Neutrophil (primary cell): ENCODE measurements around the gene BAZ2B.
A peak's percentile ranks its signal among the peaks of the same experiment; 100 is the strongest.

Experiments
- H3K27ac ChIP-seq: fragments of 200-600 bp; sonication (generic); 2 replicates; pipeline ENCODE4 v1.5.1; 2016; ENCODE audit warnings: mild to moderate bottlenecking, moderate library complexity
- H3K27me3 ChIP-seq: fragments of 200-600 bp; sonication (generic); 2 replicates; pipeline ENCODE4 v1.6.0; 2016; ENCODE audit warnings: mild to moderate bottlenecking
- H3K36me3 ChIP-seq: fragments of 200-600 bp; sonication (generic); 2 replicates; pipeline ENCODE4 v1.5.1; 2017
- H3K4me1 ChIP-seq, 2 experiments: fragments of 200-600 bp in 1 of 2; sonication (generic) in 1 of 2; 1 replicate in 1 of 2; 2 replicates in 1 of 2; pipeline versions ENCODE4 v1.5.1 to v1.6.1; 2013 to 2016; ENCODE audit warnings: low read depth in 1 of 2, low read length in 1 of 2, mild to moderate bottlenecking in 1 of 2, moderate library complexity in 1 of 2; ENCODE audit not compliant: control insufficient read depth in 1 of 2, insufficient read depth in 1 of 2
- H3K4me3 ChIP-seq, 2 experiments: fragments of 200-600 bp in 1 of 2; sonication (generic) in 1 of 2; 1 replicate in 1 of 2; 2 replicates in 1 of 2; pipeline ENCODE4 v1.5.1; 2013 to 2016; ENCODE audit warnings: low read depth in 1 of 2, low read length in 1 of 2, mild to moderate bottlenecking in 1 of 2, moderate library complexity in 1 of 2
- H3K9me3 ChIP-seq: fragments of 200-600 bp; sonication (generic); 2 replicates; pipeline ENCODE4 v1.5.1; 2016
- CTCF ChIP-seq: fragments of 200-600 bp; sonication (generic); IDR thresholded peaks from 2 replicates; pipeline ENCODE4 v1.5.1; 2016; ENCODE audit warnings: antibody characterized with exemption

Gene BAZ2B

GRCh38 chr2:159287733-159288132 lies 328.6 kb downstream of the BAZ2B start:
- H3K27me3 ChIP-seq, result no peaks in the 10 kb centered on the region
- H3K4me1 ChIP-seq, result peaks cover 24 to 25% of the 10 kb centered on the region in 2 experiments
- no peak overlapping the region for H3K27ac ChIP-seq
- TF ChIP-seq CTCF, result no peak
- H3K4me3 ChIP-seq, result peak overlapping the region in 1 of 2 experiments; percentile 69
- H3K36me3 ChIP-seq, result no peaks in the 10 kb centered on the region
- H3K9me3 ChIP-seq, result no peaks in the 10 kb centered on the region

GRCh38 chr2:159286709-159287441 lies 329.5 kb downstream of the BAZ2B start:
- H3K36me3 ChIP-seq, result no peaks in the 10 kb centered on the region
- H3K4me1 ChIP-seq, result peaks cover 24 to 25% of the 10 kb centered on the region in 2 experiments
- no peaks in the 10 kb centered on the region for H3K27me3 ChIP-seq
- TF ChIP-seq CTCF, result no peak
- H3K27ac ChIP-seq, result peak overlapping the region; percentile 82
- H3K4me3 ChIP-seq, result peak overlapping the region; percentile 69 to 71
- no peaks in the 10 kb centered on the region for H3K9me3 ChIP-seq

GRCh38 chr2:159285929-159286708 lies 330.2 kb downstream of the BAZ2B start, which contains the start of gene WDSUB1:
TSS of gene WDSUB1 (minus strand) at chr2:159286703. CDS start at chr2:159283069, 3,634 bp downstream.
- Histone ChIP-seq H3K4me1 (peaks cover 24 to 25% of the 10 kb centered on the region in 2 experiments), H3K27me3 (no peaks in the 10 kb centered on the region), H3K27ac (peak within 1 kb of the TSS; percentile 82), H3K9me3 (no peaks in the 10 kb centered on the region), H3K4me3 (peak within 1 kb of the TSS; percentile 69 to 71), H3K36me3 (no peaks in the 10 kb centered on the region)
- TF ChIP-seq CTCF, result peak; percentile 32

GRCh38 chr2:159285433-159285832 lies 330.9 kb downstream of the BAZ2B start:
- TF ChIP-seq CTCF, result no peak
- no peaks in the 10 kb centered on the region for H3K27me3 ChIP-seq
- peak overlapping the region; percentile 69 to 71 for H3K4me3 ChIP-seq
- no peak overlapping the region for H3K27ac ChIP-seq
- H3K36me3 ChIP-seq, result no peaks in the 10 kb centered on the region
- peaks cover 20 to 21% of the 10 kb centered on the region in 2 experiments for H3K4me1 ChIP-seq
- H3K9me3 ChIP-seq, result no peaks in the 10 kb centered on the region

GRCh38 chr2:159283529-159283928 lies 332.8 kb downstream of the BAZ2B start:
- Histone ChIP-seq H3K27me3 (no peaks in the 10 kb centered on the region), H3K4me3 (no peak overlapping the region), H3K4me1 (peaks cover 17% of the 10 kb centered on the region in 2 experiments), H3K27ac (no peak overlapping the region), H3K36me3 (no peaks in the 10 kb centered on the region), H3K9me3 (no peaks in the 10 kb centered on the region)
- TF ChIP-seq CTCF, result no peak
